ENCODE results near the gene SOX18.
"Not testable (repeated sequence)": the region's sequence is repeated elsewhere in the genome, so short reads cannot be mapped to it uniquely, and the experiment has no call there.

Gene SOX18

DNA sequence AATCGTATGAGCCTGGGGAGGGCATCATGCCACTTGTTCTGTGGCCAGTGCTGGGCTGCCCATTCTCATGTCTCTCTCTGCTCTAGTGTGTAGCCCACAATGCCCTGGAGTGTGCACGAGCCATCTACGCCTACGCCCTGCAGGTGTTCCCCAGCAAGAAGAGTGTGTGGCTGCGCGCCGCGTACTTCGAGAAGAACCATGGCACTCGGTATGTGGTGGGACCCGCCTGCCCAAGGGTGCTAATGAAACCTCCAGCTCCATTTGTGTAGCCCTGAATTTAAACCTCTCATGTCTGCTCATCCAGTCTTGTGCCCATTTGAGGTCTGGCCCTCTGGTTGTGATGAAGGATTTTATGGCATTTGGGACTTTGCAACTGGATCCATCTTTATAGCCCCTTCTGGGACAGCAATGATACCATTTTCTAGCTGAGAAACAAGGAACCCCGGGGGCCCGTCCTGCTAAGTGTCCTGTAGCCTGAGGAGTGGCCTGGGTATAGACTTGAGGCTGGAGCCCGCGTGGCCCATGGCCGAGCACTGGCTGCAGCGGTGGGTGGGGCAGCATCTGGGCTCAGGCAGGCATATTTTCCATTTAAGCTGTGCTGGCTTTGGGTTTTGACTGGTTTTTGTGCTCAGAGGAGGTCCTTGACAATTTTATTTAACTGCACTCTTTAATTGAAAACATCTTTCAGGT, 26.6 kb downstream of the SOX18 start:
- no peak for DNase-seq (ENCODE audit: low spot score)

DNA sequence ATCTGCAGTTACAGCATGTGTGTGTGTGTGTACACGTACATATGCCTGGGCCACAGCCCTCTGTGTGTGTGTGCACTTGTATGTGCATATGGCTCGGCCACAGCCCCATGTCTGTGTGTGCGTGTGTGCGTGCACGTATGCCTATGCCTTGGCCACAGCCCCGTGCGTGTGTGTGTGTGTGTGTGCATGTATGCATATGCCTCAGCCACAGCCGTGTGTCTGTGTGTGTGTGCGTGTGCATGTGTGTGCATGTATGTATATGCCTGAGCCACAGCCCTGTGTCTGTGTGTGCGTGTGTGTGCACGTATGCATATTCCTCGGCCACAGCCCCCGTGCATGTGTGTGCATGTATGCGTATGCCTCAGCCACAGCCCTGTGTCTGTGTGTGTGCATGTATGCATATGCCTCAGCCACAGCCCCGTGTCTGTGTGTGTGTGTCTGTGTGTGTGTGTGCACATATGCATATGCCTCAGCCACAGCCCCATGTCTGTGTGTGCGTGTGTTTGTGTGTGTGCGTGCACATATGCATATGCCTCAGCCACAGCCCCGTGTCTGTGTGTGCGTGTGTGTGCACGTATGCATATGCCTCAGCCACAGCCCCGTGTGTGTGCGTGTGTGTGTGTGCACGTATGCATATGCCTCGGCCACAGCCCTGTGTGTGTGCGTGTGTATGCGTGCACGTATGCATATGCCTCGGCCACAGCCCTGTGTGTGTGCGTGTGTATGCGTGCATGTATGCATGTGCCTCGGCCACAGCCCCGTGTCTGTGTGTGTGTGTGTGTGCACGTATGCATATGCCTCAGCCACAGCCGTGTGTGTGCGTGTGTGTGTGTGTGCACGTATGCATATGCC, 28.1 kb downstream of the SOX18 start:
- no peak for DNase-seq (ENCODE audit: low spot score)

GRCh38 chr20:64015635-64016034, 33.8 kb downstream of the SOX18 start:
- DNase-seq (ENCODE audit: low spot score), result no peak

GRCh38 chr20:64012385-64013154, 36.9 kb downstream of the SOX18 start:
- not testable (repeated sequence) for DNase-seq (ENCODE audit: low spot score)

DNA sequence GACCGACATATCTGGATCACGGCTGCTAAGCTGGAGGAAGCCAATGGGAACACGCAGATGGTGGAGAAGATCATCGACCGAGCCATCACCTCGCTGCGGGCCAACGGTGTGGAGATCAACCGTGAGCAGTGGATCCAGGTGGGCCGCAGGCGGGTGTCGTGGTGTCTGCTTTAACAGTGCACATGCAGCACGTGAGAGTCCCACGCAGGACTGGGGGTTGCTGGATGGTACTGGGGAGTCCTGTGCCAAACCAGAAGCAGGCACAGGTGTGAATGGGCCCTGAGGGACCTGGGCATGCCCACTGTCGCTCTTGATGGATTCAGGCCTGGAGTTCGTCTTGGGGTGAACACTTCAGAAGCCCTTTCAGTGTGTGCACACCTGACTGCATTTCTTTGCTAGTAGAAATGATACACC, 38.1 kb downstream of the SOX18 start:
- DNase-seq (ENCODE audit: low spot score), result no peak

- no peak for DNase-seq (ENCODE audit: low spot score)
These were observed 38.7 kb downstream of the SOX18 start for GRCh38 chr20:64010711-64011237.

DNA sequence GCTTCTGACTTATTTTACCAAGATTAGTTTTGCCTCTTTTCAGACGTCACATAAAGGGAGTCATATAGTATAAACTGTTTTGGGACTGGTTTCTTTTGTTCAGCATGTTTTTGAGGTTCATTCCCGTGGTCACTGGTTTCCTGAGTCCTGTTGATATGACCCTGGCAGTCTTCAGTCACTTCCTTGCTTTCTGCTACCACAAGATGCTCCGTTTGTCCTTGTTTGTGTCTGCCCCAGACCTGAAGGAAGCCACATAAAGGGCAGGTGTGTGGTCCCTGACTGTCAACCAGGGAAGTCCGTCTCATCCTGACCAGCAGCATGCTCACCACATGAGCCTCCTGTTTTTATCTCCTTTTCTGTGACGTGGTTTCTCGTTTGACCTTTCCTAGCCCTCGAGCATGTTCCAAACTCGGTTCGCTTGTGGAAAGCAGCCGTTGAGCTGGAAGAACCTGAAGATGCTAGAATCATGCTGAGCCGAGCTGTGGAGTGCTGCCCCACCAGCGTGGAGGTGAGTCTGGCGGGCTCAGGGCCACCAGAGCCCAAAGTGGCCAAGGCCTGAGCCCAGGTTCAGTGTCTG, 39.5 kb downstream of the SOX18 start:
- DNase-seq (ENCODE audit: low spot score), result no peak

DNA sequence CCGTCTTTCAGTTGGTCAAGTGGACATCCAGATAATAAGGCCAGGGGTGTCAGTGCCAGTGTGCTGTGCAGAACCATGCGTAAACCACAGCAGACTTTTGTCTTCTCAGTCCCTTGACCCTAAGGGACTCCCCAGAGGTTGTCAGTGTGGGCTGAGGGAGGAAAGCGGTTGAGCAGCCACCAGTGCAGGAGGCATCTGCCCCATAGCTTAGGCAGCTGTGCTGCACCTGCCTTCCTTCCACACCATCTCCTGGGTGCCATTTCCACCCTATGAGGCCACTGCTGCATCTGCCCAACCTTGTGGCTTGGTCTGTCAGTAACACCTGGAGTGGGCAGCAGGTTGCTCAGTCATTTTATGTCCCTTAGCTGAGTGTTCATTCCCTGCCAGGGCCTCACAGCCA, 42.5 kb downstream of the SOX18 start:
- no peak for DNase-seq (ENCODE audit: low spot score)

DNA sequence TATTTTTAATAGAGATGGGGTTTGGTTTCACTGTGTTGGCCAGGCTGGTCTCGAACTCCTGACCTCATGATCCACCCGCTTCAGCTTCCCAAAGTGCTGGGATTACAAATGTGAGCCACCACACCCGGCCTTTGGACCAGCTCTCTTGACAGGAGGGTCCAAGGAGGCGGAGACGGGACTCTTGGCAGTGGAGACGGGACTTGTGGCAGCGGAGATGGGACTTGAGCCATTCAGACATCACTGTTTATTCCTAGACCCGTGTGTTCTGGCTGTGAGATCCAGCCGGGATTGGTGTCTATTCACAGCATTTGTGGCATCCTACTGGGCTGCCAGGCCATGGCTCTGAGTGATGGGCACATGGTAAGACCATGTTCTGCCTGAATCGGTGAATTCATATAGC, 42.9 kb downstream of the SOX18 start:
- peak; percentile 9 for DNase-seq (ENCODE audit: low spot score)

DNA sequence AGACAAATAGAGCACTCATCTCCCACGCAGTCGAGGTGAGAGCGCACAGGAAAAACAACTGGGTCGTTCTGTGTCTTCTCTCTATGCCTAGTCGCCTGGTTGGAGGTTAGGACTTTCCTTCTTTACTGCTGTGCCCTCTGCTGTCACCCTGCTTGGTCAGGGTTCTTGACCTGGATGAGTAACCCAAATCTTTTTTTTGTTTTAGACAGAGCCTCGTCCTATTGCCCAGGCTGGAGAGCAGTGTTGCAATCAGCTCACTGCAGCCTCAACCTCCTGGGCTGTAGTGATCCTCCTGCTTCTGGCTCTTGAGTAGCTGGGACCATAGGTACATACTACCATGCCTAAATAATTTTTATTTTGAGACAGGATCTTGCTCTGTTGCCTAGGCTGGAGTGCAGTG, 44.0 kb downstream of the SOX18 start:
- DNase-seq (ENCODE audit: low spot score), result no peak

DNA sequence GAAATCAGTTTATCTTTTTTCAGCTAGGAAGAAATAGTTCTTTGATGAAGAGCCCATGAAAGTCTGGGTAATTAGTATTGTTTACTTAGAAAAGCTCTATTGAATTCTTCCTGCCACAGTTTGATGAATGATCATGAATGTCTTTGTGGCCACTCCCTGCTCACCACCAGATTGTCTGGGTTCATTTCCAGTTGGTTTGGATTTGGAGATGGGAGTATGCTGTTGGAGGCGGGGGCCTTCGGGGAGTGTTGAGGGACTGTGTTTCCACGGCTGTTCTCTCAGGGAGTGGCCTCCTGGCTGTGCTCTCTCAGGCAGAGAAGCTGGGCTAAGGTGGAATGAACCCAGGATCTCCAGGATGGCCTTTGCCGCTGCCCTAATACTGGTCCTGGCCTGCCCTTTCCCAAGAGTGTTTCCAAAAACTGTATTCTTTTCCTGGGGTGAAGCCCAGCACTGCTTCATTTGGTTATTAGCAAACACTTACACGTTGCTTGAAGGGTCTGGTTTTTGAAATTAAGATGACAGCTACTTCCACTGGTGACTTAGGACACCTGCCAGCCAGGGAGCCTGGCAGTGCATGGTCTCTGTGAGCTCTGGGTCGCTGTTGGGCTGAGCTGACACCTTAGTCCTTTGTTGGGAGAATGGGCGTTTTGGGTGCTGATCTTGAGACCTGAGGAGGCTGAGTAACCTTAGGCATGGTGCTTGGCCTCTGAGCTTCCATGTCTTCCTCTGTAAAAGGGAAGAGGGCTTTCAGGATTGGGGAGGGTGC, 45.3 kb downstream of the SOX18 start:
- no peak for DNase-seq (ENCODE audit: low spot score)

- DNase-seq (ENCODE audit: low spot score), result peak; percentile 65
These were observed 47.8 kb downstream of the SOX18 start for GRCh38 chr20:64001607-64002011.

- DNase-seq (ENCODE audit: low spot score), result no peak
These were observed 48.5 kb downstream of the SOX18 start for GRCh38 chr20:64000906-64001305.

Data from Ammon's horn (tissue), 1 donor.